AG09309 (cell line): ENCODE results near the gene RHO.

Experiments
- DNase-seq: peaks from one replicate; pipeline ENCODE4 v3.0.0-alpha.2; 2010; ENCODE audit warnings: low read depth
- H3K4me3 ChIP-seq: 2 replicates; pipeline ENCODE4 v1.5.1; 2011; ENCODE audit warnings: mild to moderate bottlenecking, low read depth, low read length, moderate library complexity; ENCODE audit not compliant: control insufficient read depth
- TF ChIP-seq, protein P1 (sequence below): IDR thresholded peaks from 2 replicates; pipeline ENCODE4 v1.5.1; 2011; ENCODE audit warnings: mild to moderate bottlenecking, low read depth, low read length, inconsistent platforms; ENCODE audit not compliant: insufficient read depth, control insufficient read depth; ENCODE audit errors: missing control alignments

The RHO gene

DNA sequence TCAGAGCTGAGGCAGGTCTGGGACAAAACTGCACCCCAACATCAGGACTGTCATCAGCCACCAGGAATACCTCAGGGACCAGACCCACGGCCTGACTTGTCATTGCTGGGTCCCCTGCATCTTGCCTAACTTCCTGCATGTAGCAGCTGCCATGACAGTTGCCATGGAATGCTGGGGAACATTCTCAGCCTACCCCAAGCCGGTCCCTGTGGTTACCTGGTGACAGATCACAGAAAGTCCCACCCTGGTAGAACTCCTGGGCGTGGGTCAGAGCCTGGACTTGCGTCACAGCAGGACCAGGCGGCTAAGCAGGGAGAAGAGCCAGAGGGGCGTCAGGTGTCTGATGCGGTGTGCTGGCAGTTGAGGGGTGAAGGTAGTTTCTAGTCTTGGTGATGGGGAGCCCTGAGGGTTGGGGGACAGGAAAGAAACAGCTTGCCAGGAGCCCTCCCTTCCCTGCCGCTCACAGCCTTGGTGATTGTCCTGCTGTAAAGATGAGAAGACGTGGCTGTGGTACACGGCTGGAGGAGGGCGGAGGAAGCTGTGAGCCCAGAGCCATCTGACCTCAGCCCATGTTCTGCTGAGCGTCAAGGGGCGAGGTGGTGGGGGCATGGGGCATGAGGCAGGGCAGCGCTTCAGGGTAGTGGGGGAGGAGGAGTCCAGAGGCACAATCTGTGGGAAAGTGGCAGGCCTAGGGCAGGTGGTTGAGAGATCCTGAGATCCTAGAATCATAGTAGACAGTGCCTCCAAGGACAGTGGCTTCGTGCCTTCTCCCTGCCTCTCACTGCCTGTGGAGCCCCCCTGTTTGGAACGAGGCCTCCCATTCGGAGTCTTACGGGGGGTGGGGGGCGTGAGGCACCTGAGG lies 19.9 kb downstream of the RHO start:
- H3K4me3 ChIP-seq, result no peak overlapping the region
- TF ChIP-seq, protein P1, sequence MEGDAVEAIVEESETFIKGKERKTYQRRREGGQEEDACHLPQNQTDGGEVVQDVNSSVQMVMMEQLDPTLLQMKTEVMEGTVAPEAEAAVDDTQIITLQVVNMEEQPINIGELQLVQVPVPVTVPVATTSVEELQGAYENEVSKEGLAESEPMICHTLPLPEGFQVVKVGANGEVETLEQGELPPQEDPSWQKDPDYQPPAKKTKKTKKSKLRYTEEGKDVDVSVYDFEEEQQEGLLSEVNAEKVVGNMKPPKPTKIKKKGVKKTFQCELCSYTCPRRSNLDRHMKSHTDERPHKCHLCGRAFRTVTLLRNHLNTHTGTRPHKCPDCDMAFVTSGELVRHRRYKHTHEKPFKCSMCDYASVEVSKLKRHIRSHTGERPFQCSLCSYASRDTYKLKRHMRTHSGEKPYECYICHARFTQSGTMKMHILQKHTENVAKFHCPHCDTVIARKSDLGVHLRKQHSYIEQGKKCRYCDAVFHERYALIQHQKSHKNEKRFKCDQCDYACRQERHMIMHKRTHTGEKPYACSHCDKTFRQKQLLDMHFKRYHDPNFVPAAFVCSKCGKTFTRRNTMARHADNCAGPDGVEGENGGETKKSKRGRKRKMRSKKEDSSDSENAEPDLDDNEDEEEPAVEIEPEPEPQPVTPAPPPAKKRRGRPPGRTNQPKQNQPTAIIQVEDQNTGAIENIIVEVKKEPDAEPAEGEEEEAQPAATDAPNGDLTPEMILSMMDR, result no peak
- DNase-seq, result no peak

DNA sequence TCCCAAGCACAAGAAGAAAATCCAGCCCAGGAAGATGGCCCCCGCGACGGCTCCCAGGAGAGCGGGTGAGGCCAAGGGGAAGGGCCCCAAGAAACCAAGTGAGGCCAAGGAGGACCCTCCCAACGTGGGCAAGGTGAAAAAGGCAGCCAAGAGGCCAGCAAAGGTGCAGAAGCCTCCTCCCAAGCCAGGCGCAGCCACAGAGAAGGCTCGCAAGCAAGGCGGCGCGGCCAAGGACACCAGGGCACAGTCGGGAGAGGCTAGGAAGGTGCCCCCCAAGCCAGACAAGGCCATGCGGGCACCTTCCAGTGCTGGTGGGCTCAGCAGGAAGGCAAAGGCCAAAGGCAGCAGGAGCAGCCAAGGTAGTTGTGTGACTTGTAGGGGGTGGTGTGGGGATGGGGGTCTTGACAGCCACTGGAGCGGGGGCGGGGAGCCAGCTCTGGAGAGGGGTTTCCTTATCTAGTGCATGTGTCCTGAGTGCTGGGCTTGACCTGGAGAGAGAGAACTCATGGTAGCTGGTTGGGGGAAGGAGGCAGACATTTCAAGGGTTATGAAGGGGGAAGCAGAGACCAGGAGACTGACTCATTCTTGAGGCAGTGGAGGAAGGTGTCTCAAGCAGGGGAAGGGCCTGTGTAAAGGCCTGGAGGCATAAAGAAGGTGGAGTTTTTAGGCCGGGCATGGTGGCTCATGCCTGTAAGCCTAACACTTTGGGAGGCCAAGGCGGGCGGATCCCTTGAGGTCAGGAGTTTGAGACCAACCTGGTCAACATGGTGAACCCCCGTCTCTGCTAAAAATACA lies 20.8 kb downstream of the RHO start:
- TF ChIP-seq, protein P1, result no peak
- no peak overlapping the region for H3K4me3 ChIP-seq
- peak; percentile 5 for DNase-seq

DNA sequence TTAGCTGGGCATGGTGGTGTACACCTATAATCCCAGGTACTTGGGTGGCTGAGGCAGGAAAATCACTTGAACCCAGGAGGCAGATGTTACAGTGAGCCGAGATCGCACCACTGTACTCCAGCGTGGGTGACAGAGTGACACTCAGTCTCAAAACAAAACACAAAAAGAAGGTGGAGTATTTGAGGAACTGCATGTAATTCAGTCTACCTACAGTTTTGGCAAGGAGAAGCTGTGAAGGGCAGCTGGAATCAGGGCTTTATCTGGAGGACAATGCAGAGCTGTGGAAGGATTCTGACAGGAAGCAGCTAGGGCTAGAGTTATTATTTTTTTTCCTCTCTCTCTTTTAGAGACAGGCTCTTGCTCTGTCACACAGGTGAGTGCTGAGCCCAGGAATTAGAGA lies 21.4 kb downstream of the RHO start:
- DNase-seq, result no peak
- TF ChIP-seq, protein P1, result no peak
- H3K4me3 ChIP-seq, result no peak overlapping the region

DNA sequence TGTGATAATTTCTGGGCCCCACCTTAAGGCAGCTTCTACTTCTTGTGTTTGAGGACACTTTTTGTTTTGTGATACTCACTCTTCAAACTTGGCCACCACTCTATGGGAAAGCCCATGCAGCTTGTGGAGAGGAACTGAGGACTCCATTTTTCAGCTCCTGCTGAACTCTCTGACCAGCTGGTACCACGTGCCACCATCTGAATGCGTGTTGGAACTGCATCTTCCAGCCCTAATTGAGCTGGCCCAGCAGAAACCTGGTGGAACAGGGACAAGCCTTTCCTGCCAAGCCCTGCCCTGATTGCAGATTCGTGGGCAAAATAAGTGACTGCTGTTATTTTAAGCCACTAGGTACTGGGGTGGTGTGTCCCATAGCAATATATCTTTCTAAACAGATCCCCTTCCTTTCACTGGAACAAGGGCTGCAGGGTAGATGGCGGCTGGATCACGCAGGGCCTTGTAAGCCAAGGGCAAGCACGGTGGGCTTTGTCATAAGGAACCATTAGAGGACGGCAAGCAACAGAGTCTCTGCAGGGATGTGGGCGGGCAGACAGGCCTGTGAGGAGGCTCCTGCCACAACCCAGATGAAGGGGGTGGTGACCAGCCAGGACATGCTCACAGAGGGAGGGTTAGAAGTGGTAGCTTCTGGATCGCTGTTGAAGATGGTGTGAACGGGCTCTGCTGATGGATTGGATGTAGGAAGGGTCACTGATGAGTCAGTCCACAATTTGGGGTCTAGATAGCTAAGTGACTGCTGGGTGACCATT lies 24.0 kb downstream of the RHO start:
- DNase-seq, result no peak
- TF ChIP-seq, protein P1, result no peak
- no peak overlapping the region for H3K4me3 ChIP-seq

DNA sequence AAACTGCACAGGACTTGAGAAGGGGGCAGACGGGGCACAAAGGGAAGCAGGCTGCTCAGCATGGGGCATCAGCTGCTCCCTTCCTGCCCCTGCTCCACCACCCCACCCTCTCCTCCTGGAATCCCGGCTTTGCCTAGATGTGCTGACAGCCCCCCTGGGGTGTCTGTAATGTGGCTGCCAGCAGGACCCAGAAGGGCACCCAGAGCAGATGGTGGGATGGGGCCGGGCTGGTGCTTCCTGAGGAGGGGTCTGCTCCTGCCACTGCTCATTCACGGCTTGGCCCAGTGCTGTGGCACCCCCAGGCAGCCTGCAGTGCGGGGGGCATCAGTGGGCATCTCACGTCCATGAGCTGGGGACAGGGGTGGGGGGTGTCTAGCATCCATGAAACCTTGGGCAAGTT lies 24.7 kb downstream of the RHO start:
- no peak overlapping the region for H3K4me3 ChIP-seq
- no peak for DNase-seq
- TF ChIP-seq, protein P1, result no peak

DNA sequence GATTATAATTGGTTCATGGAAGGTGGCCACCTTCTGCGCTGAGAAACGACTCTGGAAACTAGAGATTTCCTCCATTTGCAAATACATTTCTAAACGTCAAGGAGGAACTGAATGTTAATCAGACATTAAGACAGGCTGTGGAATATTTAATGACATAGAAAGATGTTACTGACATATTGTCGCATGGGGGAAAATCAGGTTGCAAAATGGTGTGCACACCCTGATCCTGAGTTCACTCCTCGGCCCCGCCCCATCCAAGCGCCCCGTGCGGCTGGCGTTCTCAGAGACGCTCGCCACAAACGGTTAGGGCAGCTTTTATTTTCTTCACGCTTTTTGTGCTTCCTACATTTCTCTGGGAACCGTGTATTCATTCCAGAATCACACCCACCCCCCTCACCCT lies 25.3 kb downstream of the RHO start:
- H3K4me3 ChIP-seq, result no peak overlapping the region
- no peak for DNase-seq
- TF ChIP-seq, protein P1, result no peak
